Astrocyte (in vitro differentiated cells and primary cell): ENCODE measurements around the gene EPDR1.

Source experiments
- CTCF ChIP-seq: IDR thresholded peaks from 2 replicates; pipeline ENCODE4 v1.5.1; 2011; ENCODE audit warnings: low read depth, mild to moderate bottlenecking, inconsistent platforms, low read length, moderate library complexity; ENCODE audit not compliant: insufficient read depth
- EZH2 ChIP-seq: IDR thresholded peaks from 2 replicates; pipeline ENCODE4 v1.6.1; 2012; ENCODE audit warnings: mild to moderate bottlenecking, low read length, inconsistent platforms; ENCODE audit not compliant: insufficient read depth

DNA sequence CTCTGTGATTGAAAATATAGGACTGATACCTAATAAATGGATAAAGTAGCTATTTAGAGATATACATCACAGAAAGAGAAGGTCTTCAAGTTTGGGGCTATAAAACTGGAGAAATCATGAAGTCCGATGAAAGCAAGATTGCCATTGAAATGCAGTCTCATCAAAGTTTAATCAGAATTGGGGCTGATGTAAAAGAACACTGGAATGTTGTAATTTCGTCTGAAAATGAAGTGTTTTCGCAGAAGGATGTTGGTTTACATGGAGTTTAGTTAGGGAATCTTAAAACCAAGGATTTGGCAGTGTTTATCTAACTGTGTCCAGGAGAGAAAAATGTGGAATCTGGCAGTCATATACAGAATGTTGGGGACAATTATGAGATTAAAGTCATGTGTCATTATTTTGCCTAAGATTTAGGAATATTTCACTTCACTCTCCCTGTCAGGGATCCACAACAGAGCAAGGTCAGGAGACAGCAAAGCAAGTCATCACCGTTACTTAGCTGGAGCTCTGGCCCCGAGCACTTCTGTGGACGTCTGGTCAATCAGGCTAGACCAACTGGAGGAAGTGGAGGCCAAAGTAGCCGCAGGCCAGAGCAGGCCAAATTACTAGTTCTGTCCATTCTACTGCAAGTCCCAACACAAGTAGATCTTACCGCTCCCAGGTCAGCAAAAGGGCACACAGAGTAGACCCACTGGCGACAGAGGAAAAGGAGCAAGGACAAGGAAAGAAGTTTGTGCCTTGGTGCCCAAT lies 37.0 kb downstream of the EPDR1 start:
- no peak for TF ChIP-seq CTCF
- TF ChIP-seq EZH2, result no peak
